Stimulated activated CD8-positive, alpha-beta memory T cell treated with anti-CD3 and anti-CD28 coated beads, Interleukin-15, amount 100 ng/mL, for 1 hour (primary cell): ENCODE results near the gene CDC42EP1.
A peak's percentile ranks its signal among the peaks of the same experiment; 100 is the strongest.
"Not testable (repeated sequence)": the region's sequence is repeated elsewhere in the genome, so short reads cannot be mapped to it uniquely, and the experiment has no call there.

ENCODE experiments used
- DNase-seq: peaks from one replicate; pipeline ENCODE4 v3.0.0-alpha.2; 2020; ENCODE audit warnings: low read depth

Gene CDC42EP1

DNA sequence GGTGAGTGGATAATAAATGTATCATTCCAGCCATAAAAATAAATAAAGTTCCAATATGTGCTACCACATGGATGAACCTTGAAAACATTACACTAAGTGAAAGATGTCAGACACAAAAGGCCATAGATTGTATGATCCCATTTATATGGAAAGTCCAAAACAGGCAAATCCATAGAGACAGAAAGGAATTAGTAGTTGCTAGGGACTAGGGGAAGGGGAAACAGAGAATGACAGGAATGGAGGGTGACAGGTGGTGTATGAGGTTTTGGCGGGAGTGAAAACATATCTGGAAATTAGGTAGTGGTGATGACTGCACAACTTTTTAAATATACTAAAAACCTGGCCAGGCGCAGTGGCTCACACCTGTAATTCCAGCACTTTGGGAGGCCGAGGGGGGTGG is 25.8 kb upstream of the CDC42EP1 start:
- DNase-seq: no peak

DNA sequence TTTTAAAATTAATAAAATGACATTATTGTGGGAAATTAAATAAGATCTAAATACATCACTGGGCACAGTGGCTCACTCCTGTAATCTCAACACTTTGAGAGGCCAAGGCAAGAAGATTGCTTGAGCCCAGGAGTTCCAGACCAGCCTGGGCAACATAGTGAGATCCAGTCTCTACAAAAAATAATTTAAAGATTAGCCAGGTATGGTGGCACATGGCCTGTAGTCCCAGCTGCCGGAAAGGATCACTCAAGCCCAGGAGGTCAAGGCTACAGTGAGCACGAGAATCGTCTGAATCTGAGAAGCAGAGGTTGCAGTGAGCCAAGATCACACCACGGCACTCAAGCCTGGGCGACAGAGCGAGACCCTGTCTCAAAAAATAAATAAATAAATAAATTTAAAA is 25.1 kb upstream of the CDC42EP1 start:
- DNase-seq: no peak

DNA sequence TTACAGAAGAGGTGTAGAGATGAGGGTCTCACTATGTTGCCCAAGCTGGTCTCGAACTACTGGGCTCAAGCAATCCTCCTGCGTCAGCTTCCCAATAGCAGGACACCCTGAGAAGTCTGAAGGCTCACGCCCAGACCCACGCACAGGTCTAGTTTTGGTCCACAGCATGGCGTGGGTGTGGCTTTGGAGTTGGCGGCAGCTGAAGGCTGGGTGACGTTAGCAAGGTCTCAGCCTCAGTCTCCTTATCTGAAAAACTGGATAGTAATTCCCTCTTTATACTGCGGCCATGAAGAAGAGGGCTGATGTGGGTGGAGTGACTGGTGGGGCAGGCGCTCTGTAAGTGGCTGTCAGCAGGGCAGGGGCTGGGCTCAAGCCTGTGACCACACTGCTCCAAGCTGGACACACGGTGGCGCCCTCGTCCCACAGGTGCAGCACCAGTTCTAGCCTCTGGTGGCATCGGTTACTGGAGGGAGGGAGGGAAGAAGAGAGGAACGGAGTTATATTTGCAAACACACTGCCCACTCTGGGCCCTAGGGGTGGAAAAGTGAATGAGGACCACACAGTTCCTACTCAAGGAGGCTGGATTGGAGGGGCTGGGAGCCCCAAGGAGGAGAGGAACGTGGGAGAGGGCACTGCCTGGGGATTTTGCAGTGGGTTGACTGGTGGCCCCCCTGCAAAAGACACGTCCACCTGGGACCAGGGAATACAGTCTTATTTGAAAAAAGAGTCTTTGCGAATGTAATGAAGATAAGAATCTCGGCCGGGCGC is 21.5 kb upstream of the CDC42EP1 start:
- DNase-seq: peak; percentile 77

DNA sequence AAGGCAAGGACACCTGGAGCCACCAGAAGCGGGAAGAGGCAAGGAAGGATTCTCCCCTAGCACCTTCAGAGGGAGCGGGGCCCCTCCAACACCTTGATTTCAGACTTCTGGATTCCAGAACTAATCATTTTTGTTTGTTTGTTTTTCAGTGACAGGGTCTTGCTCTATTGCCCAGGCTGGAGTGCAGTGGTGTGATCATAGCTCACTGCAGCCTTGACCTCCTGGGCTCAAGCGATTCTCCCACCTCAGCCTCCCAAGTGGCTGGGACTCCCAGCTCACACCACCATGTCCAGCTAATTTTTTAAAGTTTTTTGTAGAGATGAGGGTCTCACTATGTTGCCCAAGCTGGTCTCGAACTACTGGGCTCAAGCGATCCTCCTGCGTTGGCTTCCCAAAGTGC is 20.5 kb upstream of the CDC42EP1 start:
- not testable (repeated sequence) for DNase-seq

DNA sequence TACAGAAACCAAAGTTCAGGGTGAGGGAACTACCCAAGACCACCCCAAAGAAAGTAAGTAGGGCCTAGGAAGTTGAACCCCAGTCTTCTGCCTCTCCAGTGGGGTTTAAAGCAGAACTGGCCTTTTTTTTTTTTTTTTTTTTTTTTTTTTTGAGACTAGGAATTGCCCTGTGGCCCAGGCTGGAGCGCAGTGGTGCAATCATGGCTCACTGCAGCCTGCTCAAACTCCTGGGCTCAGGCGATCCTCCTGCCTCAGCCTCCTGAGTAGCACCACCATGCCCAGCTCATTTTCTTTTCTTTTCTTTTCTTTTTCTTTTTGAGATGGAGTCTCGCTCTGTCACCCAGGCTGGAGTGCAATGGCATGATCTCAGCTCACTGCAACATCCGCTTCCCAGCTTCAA is 17.9 kb upstream of the CDC42EP1 start:
- DNase-seq: not testable (repeated sequence)

DNA sequence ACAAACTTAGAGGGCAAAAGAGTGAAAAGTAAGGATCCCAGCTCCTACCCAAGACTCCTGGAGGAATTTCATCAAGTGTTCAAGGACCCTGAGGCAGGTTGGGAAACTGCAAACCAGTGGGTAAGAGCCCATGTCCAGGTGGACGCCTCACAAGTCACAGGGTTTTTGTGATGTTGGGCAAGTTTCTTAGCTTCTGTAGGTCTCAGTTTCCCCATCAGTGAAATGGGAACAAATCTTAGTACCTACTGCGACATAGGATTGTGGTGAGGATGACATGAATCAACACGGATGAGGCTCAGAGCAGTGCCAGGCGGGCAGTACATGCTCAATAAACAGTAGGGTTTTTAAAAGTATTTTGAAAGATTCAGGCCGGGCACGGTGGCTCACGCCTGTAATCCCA is 17.3 kb upstream of the CDC42EP1 start:
- no peak for DNase-seq

DNA sequence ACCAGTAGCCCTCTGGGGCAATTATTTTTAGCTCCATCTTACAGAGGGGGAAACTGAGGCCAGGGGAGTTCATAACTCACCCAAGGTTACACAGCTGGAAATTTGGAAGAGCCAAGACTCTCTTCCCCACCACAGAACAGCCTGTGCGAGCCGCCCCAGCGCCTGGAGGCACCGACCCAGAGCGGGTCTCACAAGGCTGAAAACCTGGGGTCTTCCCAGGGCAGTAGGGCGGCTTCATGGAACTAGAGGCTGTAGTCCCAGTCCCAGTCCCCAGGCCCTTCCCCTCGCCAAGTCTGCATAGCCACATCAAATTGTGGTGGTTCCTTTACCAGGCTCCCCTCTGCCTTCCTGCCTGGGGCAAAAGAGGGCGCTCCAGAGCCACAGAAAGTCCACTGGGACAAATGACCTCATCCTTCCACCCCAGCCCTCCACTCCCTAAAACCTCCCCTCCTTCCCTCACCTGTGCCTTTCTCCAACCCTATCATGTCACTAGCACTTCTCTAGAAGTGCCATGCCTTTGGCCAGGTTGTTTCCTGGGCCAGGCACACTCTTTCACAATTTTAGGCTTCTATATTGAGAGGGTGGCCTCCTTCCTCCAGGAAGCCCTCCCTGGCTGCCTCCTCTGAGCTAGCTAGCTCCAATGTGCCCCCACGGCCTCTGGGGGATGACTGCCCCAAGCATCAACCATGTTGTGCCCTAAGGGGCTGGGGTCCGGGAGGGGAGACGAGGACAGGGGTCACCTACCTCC is 15.2 kb upstream of the CDC42EP1 start:
- DNase-seq: peak; percentile 17

DNA sequence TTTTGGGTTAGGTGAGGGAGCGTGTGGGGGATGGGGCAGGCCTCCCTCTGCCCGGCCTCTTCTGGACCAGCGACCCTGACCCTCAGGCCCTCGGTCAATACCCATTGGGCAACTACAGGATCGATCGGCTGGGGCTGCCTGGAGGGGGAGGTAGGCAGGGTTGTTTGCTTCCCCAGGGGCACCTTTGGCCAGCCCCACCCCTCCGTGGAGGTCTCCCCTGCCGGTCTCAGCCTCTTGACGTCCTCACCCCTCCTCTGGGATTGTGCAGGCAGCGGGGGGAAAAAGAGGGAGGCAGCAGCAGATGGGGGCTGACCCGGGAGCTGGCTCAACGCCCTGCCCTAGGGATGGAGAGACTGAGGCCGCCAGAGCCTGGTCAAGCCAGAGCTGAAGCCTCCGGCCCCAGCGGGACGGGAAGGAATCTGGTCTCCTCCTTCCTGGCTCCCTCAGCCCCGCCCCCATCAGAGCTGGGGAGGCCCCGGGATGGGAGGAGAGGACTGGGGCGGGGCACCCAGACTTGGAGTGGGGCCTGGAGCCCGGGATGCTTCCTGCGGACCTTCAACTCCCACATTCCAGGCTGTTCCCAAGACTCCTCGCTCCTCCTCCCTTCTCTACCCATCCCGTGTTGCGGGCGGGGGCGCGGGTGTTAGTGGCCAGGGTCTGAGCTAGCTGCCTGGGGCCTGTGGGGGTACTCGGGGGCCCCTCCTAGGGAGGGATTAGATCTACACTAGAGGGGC is 14.4 kb upstream of the CDC42EP1 start:
- DNase-seq: no peak

DNA sequence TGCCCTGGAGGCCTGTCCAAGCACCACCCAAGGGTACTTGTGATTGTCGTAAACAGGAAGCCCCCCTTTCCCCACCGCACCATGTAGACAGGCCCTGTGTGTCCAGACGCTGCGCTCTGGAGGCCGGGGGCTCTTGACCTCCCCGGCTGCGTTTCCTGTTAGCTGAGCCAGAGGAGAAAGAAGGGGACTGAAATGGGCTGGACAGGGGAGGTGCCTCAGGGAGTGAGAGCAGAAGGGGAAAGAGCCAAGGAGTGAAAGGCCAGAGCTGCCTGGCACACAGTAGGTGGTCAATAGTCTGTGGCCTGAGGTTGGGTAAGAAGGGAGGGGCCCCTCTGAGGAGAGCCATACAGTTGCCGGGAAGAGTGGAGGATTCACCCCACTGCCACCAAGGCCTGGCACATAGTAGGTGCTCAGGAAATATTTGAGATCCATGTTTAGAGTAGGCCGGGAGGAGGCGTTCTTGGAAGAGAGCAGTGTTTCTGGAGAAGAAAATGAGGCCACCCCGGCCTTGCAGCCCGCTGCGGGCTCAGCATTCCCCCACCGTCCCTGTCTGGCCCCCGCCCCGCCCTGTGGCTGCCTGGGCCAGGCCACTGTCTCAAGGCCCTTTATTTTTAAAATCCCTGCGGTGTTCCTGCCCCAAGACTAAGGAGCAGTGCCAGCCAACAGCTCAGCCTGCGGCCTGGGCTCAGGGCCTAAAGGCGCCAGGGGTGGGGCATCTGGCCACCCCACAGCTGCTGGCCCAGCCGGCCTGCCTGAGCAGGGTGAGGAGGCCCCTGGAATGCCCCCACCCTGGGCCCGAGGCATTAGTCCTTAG is 13.6 kb upstream of the CDC42EP1 start:
- DNase-seq: no peak

DNA sequence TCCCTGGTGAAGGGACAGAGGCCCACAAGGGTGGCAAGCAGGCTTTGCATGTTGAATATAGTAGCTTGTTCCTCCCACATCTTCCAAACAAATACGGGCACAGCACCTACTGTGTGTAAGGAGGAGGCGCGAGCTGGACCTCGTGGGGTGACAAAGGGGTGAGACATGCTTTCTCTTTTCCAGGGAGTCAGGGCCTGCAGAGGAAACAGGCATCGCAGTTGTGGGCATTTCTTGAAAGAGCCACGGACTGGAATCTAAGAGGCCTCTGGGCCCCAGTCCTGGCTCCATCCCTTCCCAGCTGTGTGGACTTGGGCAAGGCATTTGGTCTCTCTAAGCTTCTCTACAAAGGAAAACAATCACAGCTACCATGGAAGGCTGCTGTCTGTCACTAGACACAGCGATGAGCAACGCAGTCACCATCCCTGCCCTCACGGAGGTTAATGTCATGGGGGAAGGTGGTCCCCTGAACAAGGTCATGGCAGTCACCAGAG is 13.0 kb upstream of the CDC42EP1 start:
- no peak for DNase-seq

DNA sequence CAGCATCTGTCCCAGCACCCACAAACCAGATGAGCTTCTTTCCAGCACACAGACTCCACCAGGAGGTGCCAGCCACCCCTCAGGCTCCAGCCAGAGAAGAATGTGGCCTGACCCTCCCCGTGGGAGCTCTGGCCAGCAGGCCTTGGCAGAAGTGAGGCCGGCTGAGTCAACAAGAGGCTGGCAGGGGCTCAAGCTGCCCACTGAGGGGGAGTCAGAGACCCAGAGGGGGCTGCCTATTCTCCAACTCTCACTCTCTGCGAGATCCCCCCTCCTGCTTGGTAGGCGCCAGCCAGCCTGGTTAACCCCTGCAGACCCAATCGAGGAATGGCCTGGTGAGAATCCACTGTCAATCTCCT is 10.6 kb upstream of the CDC42EP1 start:
- DNase-seq: no peak

DNA sequence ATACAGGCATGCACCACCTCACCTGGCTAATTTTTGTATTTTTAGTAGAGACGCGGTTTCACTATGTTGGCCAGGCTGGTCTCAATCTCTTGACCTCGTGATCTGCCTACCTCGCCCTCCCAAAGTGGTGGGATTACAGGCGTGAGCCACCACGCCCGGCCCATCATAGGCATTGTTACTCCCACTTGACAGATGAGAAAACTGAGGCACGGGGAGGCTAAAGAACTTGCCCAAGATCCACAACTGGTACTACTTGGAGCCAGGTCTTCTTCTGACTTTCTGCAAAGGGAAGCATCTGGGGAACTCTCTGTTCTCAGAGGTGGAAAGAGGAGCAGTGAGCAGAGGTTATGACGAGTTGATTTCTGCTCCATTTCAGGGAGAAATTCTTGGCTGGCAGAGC is 9.4 kb upstream of the CDC42EP1 start:
- DNase-seq: not testable (repeated sequence)

DNA sequence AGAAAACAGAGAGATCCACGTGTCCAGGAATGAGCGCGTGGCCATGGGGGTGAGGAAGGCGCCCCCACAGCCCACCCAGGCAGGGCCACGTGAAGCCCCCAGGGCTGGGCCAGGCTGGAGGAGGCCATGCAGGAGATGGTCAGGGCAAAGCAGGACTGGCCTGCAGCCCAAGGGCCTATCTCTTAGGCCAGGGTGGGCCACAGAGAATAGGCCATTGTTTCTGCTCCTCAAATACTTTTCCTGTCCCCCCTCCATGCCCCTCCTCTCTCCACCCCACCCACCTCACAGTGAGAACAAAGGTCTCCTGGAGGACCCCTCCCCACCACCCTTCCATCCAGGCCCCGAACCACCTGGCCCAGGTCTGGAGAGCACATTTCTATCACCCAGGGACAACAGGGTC is 8.3 kb upstream of the CDC42EP1 start:
- no peak for DNase-seq

DNA sequence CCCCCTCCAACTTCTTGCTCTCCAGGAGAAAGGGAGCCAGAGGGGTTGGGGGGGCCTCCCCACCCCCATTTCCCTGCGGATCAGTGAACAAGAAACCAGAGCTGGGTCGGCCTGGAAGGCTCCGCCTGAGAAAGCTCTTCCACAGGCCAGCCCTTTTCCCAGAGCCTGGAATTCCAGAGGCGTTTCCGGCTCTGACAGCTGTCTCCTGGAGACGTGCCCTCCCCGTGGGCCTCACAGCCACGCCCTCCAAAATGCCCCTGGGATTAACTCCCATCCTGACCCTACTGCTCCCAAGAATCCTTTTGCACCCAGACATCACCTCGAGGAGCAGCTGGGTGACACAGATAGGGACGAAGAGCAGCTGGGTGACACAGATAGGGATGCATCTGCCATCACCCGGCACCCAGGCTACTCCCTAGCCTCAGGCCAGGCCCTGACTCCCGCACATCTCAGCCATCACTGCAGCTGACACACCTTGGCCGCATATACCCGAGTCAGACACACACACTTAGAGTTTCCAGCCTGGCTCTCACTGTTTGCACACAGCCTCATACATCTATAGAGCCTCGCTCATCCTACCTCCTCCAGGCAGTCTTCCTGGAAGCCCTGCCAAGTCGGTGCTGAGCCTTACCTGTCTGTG is 7.6 kb upstream of the CDC42EP1 start:
- no peak for DNase-seq

DNA sequence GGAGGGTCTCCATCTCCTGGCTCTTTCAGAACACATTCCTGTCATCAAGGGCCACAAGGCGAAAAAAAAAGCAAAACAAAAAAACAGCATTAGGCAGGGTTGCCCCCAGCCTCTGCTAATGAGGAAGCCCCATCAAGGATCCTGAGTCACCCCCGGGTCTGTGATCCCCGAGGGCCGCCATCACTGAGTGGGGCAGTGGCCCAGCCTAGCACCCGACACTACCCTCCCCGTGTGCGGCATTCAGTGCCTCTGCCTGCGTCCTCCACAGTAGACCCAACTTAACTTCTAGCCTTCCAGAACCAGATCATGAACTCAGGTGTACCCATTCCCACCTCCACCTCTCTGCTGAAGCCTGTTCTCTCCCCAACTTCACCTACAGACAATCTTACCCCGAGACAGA is 6.6 kb upstream of the CDC42EP1 start:
- DNase-seq: no peak

DNA sequence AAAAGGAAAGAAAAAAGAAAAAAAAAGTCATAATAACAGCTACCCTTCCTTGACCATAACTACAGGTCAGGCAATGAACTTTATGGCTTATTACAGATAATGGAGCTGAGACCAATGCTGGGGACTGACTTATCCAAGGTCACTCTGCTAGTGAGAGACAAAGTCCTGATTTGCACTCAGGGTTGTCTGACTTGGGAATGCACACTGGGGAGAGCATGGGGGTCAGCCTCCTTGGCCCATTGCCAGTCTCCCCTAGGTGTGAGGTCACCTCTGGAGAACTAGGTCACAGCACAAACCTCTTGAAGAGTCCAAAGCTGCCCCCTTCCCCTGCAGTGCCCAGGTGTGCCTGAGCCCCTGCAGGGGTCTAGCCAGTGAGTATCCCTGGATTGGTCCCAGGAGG is 5.3 kb upstream of the CDC42EP1 start:
- DNase-seq: no peak

DNA sequence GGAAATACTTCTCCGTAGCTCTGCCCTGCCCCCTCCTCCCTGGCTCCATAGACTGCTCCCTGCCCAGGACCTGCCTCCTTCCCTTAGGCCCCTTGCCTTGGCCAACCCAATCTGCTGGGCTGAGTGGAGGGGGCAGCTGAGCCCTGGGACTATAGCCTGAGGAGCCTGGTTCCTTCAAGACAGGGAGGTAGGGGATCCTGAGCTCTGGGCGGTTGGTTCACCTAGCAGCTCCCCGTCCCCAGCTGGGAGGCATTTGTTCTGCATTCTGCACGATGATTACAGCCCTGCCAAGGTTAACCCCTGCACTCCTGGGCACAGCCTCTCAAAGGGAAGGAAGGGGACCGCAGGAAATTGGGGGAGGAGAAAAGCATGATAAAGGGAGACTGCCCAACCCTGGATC is 3.6 kb upstream of the CDC42EP1 start:
- no peak for DNase-seq

DNA sequence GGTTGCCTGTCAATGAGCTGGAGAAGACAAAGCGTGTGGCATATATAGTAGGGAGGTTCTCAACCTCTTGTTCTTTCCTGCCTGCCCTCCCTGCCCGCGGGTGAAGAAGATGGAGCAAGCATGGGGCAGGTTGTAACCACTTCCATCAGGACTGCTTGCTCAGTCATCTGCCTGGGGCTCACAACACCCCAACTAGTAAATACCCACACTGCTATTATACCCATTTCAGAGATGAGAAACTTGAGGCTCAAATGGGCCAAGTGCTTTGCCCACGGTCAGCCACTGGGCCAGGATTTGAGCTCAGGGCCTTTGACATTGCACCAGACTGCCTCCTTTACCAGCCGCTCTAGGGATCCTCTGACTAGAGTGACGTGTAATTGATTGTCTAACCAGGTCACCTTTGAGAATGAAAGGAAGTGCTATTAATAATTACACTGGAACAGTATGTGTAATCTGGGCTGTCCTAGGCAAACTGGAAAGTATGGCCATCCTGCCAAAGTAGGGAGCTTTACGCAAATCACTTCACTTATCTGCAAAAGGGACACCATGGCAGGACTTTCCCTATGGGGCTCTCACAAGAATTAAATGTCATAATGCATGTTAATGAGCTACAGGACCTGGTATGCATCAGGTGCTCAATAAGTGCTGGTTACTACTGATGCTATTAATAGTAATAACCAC is 2.8 kb upstream of the CDC42EP1 start:
- DNase-seq: no peak

DNA sequence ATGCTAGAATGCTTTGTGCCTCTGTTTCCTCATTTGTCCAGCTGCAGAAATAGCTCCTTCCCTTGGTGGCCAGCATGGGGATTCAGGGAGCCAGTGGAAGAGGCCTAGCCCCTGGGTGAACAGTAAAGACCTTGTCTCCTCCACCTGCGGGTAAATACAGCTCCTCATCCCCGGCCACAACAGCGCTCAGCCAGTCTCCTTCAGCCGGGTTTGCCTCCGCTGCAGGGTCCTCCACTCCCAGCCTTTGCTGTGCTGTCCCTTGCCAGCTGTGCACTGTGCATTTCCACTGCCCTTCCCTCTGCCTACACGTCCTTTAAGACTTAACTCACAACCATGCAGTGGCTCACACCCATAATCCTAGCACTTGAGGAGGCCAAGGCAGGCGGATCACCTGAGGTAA is 1.5 kb upstream of the CDC42EP1 start:
- DNase-seq: no peak

DNA sequence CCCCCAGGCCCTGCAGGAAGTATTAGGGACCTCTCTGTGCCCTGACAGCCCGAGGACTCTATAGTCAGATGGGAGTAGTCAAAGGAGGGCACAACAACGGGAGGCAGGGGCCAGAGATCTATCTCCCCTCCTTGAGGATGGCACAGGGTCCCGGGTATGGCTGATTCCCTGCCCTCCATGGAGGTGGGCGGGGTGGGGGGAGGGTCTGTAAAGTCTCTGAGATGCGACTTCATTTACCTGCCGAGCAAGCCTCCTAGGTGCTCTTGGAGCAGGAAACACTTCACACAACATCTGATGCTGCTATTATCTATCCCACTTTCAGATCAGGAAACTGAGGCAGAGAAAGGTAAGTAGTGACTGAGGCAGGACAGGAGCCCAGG is 769 bp upstream of the CDC42EP1 start:
- DNase-seq: no peak

DNA sequence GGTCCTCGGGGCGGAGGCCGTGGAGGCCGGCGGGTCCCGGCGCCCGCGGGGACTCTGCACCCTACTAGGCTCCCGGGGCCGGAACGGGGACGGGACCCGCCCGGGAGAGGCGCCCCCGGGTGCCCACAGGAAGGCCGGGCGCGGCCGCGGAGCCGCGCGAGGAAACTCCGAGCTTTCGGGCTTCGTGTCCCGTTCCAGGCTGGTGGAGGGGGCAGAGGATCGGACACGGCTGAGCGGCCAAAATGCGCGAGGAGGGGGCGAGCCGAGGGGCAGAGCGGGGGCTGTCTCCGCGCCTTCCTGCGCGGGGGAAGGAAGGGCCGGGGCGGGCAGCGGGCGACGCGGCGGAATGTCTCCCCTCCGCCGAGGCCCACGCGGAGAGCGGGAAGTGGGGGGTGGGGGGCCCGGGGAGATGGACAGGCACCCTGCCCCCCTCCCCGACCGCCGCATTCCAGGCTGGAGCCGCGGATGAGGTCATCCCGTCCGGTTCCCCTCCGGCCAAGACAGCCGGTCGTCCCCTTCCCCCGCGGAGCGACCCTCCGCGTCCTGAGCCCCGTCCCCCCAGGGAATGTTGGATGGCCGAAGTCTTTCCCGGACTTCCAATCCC is 430 bp downstream of the CDC42EP1 start:
- no peak for DNase-seq
